Measurements from ENCODE around the gene IL6.
"Not testable (repeated sequence)": the region's sequence is repeated elsewhere in the genome, so short reads cannot be mapped to it uniquely, and the experiment has no call there.

DNA sequence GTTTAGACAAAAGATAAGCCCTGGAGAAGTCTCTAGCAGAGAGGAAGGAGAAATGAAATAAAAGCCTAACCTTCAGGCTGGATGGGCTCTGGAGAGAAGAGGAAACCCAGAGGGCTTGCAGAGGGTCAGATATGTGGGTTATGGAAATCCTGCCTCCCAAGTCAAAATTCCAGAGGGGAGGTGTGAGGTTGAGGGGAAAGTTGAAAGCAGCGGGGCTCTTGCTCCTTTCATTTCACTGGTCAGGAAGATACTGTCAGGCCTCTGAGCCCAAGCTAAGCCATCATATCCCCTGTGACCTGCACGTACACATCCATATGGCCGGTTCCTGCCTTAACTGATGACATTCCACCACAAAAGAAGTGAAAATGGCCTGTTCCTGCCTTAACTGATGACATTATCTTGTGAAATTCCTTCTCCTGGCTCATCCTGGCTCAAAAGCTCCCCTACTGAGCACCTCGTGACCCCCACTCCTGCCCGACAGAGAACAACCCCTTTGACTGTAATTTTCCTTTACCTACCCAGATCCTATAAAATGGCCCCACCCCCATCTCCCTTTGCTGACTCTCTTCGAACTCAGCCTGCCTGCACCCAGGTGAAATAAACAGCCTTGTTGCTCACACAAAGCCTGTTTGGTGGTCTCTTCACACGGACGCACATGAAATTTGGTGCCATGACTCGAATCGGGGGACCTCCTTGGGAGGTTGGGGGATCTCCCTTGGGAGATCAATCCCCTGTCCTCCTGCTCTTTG is 23.7 kb upstream of the IL6 start:
- TF ChIP-seq, protein P1, sequence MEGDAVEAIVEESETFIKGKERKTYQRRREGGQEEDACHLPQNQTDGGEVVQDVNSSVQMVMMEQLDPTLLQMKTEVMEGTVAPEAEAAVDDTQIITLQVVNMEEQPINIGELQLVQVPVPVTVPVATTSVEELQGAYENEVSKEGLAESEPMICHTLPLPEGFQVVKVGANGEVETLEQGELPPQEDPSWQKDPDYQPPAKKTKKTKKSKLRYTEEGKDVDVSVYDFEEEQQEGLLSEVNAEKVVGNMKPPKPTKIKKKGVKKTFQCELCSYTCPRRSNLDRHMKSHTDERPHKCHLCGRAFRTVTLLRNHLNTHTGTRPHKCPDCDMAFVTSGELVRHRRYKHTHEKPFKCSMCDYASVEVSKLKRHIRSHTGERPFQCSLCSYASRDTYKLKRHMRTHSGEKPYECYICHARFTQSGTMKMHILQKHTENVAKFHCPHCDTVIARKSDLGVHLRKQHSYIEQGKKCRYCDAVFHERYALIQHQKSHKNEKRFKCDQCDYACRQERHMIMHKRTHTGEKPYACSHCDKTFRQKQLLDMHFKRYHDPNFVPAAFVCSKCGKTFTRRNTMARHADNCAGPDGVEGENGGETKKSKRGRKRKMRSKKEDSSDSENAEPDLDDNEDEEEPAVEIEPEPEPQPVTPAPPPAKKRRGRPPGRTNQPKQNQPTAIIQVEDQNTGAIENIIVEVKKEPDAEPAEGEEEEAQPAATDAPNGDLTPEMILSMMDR (IDR thresholded peaks at IDR 0.05), result not testable (repeated sequence)
- not testable (repeated sequence) for TF ChIP-seq EZH2 (IDR thresholded peaks at IDR 0.05; ENCODE audit: borderline replicate concordance, insufficient read depth, low read depth, low read length, poor library complexity, severe bottlenecking)

All from B cell (primary cell).